ENCODE measurements around the gene DNER. TPM values are rescaled to one million over a fixed set of nuclear protein-coding genes. Genes with fewer than 3 reads are reported as not detected.
"Not testable (repeated sequence)": the region's sequence is repeated elsewhere in the genome, so short reads cannot be mapped to it uniquely, and the experiment has no call there.

The DNER gene
- total RNA-seq, 1 donor from 2014 or later, result 86.7 TPM

GRCh38 chr2:229563388-229563787 lies 151.0 kb downstream of the DNER start:
- DNase-seq, result no peak

DNA sequence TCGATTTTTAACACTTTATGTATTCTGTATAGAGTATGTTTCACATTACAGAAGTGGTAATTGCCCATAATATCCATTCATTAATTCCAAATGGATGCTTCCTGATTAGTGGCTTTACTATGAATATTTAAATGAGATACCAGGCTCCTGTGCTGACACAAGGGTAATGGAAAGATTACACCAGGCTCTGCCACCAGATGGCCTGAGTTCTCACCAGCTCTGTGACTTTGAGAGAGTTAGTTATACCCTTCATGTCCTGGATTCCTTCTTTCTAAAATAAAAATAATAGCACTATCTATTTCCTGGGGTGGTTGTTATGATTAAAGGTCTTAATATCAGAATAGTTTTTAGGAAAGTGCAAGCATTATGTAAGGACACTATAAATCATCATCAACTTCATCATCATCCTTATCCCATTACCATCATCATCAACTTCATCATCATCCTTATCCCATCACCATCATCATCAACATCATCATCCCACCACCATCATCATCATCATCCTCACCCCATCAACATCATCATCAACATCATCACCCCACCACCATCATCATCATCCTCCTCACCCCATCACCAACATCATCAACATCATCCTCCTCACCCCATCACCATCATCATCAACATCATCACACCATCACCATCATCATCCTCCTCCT lies 151.8 kb downstream of the DNER start:
- DNase-seq, result no peak

- DNase-seq, result no peak
Observed at GRCh38 chr2:229559986-229560385, 154.4 kb downstream of the DNER start.

- DNase-seq, result no peak
Observed at GRCh38 chr2:229553091-229553490, 161.3 kb downstream of the DNER start.

DNA sequence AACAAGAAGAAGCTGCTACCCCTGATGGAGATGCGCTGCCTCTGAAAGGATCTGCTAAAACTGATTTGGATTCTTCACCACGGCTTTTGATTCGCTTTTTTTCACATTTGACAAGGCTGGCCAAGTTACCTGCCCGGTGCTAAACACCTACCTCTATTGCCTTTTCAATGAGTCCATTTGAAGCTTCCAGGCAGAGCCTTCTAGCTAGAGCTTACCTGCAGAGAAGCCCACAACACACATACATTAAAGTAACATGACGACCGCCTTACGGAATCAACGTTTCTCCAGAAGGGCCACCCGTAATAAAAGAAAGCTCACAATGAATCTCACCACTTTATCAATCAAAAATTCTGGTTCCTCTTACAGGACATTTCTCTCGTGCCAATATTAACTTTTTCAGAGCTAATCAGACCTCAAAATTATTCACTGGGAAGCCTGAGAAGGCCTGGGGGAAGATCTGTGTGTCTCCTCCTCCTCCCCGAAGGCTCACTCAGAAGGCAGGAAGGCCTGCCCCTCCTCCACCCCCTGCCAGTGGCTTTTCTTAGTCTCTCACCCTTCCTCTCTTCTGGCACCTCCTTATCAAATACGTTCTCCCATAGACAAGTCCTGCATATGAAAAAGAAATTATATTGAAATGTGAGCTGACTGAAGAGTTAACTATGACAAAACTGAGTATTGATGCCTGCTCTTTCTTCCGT lies 171.0 kb downstream of the DNER start:
- no peak for DNase-seq

DNA sequence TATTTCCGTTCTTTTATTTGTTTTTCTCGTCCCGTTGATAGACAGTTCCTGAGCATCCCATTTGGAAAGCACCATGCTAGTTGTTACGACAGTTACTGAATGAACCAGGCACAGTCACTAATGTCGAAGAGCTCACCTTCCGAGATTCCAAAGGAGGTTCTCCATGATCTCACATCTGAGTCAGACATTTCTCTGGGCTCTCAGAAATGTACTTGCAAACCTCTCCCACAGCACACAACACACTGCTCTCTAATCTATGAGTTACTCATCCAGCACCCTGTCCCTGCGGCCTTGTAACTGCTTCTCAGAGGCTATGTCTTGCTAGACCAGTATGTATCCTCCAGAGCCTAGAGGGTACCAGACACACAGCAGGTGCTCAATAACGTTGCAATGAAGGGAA lies 174.7 kb downstream of the DNER start:
- DNase-seq, result no peak

DNA sequence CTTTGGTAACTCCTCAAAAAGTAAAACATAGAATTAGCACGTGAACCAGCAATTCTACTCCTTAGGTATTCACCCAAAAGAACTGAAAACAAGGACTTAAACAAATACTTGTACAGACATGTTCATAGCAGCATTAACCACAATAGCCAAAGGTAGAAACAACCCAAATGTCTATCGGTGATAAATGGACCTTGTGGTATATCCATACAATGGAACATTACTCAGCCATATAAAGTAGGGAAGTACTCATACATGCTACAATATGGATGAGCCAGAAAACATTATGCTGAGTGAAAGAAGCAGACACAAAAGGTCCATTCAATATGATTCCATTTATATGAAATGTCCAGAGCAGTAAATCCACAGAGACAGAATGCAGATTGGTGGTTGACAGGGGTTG lies 182.8 kb downstream of the DNER start:
- DNase-seq, result no peak

GRCh38 chr2:229530434-229530833 lies 183.9 kb downstream of the DNER start:
- no peak for DNase-seq

DNA sequence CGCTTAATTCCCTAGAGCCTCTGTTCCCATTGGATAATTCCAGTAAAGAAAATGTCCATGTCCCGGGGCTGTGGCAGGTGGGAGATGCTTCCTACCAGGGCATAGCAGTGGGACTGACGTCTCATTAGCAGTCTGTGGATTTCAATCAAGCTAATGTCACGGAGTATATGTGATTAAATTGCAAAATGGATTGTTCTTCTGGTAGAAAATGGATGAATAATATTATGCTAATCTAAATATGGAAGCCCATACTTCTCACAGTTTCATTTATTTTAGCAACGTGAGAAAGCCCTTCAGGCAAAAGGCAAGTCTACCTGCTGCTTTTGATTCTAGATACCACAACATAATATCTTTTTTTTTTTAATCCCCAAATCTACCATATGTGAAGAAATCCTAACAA lies 185.5 kb downstream of the DNER start:
- no peak for DNase-seq

DNA sequence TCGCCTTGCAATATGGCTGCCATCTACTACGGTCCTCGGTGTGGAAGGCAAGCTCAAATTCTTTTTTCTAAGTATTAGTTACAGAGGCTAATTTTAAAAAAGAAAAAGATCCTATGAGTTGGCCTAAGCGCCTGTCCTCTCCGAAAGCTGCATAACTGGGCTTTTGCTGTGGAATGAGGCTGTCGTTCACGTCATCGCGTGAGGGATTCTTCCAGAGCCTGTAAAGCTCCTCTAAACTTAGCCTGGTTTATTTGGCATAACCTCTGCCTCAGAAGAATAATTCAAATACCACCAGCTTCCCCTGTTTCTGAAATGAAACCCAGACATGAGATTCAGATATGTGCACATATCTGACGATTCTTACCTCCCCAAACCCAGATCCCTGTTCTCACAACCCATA lies 187.4 kb downstream of the DNER start:
- no peak for DNase-seq

DNA sequence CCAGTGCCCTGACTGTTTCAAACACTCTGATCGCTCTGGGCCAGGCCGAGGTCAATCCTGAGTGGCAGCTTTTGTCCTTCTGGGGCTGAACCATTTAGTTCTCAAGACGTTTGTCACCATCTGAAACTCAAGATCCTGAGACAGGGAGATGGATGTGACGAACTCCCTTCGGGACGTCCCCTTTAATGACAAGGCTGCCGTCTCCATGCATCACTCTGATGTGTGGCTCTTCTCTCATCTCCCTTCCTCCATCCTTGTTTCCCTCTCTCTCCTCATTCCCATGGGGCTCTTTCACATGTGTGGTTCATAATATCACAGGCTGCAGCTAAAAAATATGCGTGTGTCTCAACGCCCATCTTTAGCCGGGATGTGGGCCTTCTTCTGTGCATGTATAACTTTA lies 189.6 kb downstream of the DNER start:
- DNase-seq, result no peak

- DNase-seq, result no peak
Observed at GRCh38 chr2:229523663-229524062, 190.7 kb downstream of the DNER start.

DNA sequence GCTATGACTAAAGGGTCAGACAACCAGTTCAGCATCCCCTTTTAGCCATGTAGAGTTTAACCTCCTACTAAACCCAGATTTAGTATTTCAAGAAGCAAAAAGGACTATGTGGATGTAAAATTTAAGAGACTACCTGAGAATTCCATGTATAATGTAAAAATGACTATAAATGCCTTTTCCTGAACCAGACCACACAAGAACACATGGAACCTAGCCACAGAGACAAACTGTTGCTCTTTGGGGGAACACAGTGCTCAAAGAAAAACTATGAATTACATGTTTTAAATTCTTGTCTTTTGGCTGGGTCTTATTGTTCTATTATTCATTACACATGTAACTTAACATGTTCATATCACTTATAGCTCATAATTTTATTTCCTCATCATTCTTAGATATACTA lies 192.8 kb downstream of the DNER start:
- DNase-seq, result no peak

DNA sequence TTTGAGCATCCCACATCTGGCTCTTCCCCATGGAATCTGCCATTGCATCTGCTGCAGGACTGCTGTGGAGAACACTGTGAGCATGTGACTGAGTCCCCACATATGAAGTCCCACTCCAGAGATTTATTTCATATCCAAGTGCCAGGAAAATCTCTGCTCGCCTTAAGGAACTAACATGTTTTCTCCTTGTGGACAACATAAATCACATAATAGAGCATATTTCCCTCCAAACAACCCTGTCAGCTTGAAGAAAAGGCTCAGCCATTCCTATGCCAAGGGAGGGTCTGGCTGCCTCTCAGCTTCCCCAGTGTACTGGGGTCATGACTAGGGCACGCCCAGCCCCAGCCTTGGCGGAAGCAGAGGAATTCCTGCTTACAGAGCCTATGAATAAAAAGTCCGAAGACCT lies 193.7 kb downstream of the DNER start:
- no peak for DNase-seq

DNA sequence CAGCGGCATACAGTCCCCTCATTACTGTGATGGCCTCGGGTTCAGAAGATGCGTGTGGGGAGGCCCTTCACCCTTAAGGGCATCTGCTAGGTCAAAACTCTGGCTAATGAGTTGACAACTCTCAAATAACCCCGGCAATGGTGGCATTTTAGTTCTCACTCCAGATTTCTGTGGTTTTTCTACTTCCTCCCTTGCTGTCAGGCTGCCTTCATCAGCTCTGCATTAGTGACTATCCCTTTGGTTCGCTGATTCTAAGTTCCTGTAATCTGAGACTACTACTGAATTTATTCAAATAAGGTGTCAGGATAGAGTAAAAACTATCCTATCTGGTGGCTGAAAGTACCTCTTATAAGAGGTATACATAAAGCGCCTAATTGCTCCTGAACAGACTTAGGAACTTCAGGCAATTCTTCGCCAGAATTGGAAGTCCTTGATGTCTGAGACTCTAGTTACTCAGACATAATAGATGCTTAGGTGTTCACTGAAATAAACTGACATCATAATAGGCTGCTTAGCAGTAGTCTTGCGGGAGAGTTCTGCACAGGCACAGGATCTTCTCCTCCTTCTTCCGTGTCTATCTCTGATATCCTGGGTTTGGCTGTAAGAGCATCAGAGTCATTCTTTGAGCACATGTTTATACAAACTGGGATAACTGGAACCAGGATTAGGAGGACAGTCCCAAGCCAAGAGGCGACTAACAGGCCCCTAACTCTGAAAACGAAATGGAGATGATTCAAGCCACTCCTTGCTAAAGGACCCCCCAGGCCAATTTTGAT lies 194.5 kb downstream of the DNER start:
- DNase-seq, result no peak

- DNase-seq, result no peak
Observed at GRCh38 chr2:229514273-229514895, 200.0 kb downstream of the DNER start.

DNA sequence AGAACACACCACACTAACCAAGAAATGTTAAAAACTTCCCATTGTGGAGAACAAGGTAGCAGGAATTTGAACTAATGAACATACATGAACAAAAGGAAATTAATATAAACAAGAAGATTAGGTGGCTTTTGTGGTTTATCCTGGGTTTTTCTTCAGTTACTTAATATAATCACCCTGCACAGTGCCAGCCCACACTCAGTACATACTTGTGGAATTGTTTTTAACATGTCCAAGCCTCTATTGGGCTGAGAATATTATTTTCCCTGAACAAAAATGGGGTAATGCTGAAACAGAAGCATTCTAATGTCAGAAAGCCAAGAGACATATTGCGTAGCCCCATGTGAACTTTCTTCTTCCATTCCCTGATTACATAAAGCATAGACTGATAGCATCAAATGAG lies 202.8 kb downstream of the DNER start:
- no peak for DNase-seq

GRCh38 chr2:229506699-229507098 lies 207.7 kb downstream of the DNER start:
- DNase-seq, result not testable (repeated sequence)

GRCh38 chr2:229501051-229501794 lies 213.1 kb downstream of the DNER start:
- no peak for DNase-seq

- no peak for DNase-seq
Observed at GRCh38 chr2:229492034-229492433, 222.3 kb downstream of the DNER start.

- DNase-seq, result no peak
Observed at GRCh38 chr2:229490167-229490566, 224.2 kb downstream of the DNER start.

DNA sequence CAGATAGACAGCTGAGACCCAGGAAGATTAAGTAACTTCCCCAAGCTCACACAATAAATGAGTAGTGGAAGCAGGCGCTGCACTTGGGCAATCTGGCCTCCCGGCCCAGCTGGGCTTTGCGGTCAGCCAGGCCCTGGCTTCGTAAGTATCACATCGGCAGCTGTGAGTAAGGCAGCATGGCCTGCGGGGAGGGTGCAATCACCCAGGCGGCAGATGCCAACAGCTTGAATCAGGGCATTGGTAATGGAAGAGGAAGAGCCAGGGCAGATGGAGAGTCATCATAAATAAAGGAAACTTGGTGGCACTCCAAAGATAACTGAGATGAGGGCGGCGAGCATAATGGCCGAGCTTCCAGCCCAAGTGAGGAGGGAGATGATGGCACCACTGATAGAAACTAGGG lies 225.3 kb downstream of the DNER start:
- peak; percentile 60 for DNase-seq
